GM21390 (cell line): ENCODE data around the gene NET1.

Source experiments
- ATAC-seq: cut with Tn5 transposase; IDR thresholded peaks from one replicate; pipeline ENCODE4 v1.9.1; 2021; ENCODE audit not compliant: unreplicated experiment

NET1 gene

GRCh38 chr10:5480162-5480941 lies 68.0 kb downstream of the NET1 start:
- ATAC-seq = no peak

GRCh38 chr10:5481121-5481520 lies 68.8 kb downstream of the NET1 start:
- ATAC-seq = no peak

- ATAC-seq = no peak
Observed at GRCh38 chr10:5482016-5482415, 69.7 kb downstream of the NET1 start.

GRCh38 chr10:5484205-5484604 lies 71.8 kb downstream of the NET1 start:
- no peak for ATAC-seq

- no peak for ATAC-seq
Observed at GRCh38 chr10:5485290-5485689, 72.9 kb downstream of the NET1 start.

- no peak for ATAC-seq
Observed at GRCh38 chr10:5485948-5486852, 73.8 kb downstream of the NET1 start.

- no peak for ATAC-seq
Observed at GRCh38 chr10:5486853-5487235, 74.5 kb downstream of the NET1 start.

- no peak for ATAC-seq
Observed at GRCh38 chr10:5488272-5489161, 76.2 kb downstream of the NET1 start.

- no peak for ATAC-seq
Observed at GRCh38 chr10:5490032-5490431, 77.7 kb downstream of the NET1 start.

- ATAC-seq = no peak
Observed at GRCh38 chr10:5490698-5491464, 78.5 kb downstream of the NET1 start.

GRCh38 chr10:5491477-5491876 lies 79.1 kb downstream of the NET1 start:
- no peak for ATAC-seq

- ATAC-seq = no peak
Observed at GRCh38 chr10:5492322-5492855, 80.0 kb downstream of the NET1 start.

GRCh38 chr10:5492929-5493576 lies 80.7 kb downstream of the NET1 start:
- no peak for ATAC-seq

GRCh38 chr10:5493691-5494090 lies 81.3 kb downstream of the NET1 start:
- ATAC-seq = no peak

GRCh38 chr10:5494611-5495010 lies 82.3 kb downstream of the NET1 start:
- no peak for ATAC-seq

GRCh38 chr10:5496261-5497250 lies 84.2 kb downstream of the NET1 start:
- no peak for ATAC-seq

GRCh38 chr10:5497289-5497688 lies 84.9 kb downstream of the NET1 start:
- ATAC-seq = no peak

- ATAC-seq = no peak
Observed at GRCh38 chr10:5497948-5498730, 85.8 kb downstream of the NET1 start.
